Measurements from ENCODE around the gene TRIP12. TPM values are rescaled to one million over a fixed set of nuclear protein-coding genes. Genes with fewer than 3 reads are reported as not detected.
A peak's percentile ranks its signal among the peaks of the same experiment; 100 is the strongest.

The TRIP12 gene
- polyA plus RNA-seq, 1 of the 3 experiments (the other 2 are of a cell fraction): 30.3 TPM

- no peak for TF ChIP-seq USF2 (IDR thresholded peaks at IDR 0.05; ENCODE audit: borderline replicate concordance, low read depth, low read length)
- TF ChIP-seq TCF12 (IDR thresholded peaks at IDR 0.05): no peak
- TF ChIP-seq, protein P1, sequence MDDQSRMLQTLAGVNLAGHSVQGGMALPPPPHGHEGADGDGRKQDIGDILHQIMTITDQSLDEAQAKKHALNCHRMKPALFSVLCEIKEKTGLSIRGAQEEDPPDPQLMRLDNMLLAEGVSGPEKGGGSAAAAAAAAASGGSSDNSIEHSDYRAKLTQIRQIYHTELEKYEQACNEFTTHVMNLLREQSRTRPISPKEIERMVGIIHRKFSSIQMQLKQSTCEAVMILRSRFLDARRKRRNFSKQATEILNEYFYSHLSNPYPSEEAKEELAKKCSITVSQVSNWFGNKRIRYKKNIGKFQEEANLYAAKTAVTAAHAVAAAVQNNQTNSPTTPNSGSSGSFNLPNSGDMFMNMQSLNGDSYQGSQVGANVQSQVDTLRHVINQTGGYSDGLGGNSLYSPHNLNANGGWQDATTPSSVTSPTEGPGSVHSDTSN (IDR thresholded peaks at IDR 0.05): no peak
- TF ChIP-seq ZBTB33 (IDR thresholded peaks at IDR 0.05; ENCODE audit: borderline replicate concordance, low read depth): no peak
- TF ChIP-seq CHD2 (IDR thresholded peaks at IDR 0.05; ENCODE audit: low read length, partially characterized antibody): no peak
- TF ChIP-seq TEAD4 (IDR thresholded peaks at IDR 0.05; ENCODE audit: borderline replicate concordance, insufficient read depth): 0 out of 2 replicates have a peak, but pooled peaks have one; percentile 7
- TF ChIP-seq FOSL2 (IDR thresholded peaks at IDR 0.05; ENCODE audit: borderline replicate concordance, low read depth): no peak
- TF ChIP-seq, protein P2, sequence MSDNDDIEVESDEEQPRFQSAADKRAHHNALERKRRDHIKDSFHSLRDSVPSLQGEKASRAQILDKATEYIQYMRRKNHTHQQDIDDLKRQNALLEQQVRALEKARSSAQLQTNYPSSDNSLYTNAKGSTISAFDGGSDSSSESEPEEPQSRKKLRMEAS (IDR thresholded peaks at IDR 0.05; ENCODE audit: low read depth): peak; percentile 69; the same call in 1 of the 2 replicates
- no peak for TF ChIP-seq FOXJ3 (CRISPR knock-in tag; IDR thresholded peaks at IDR 0.05)
- TF ChIP-seq YY1 (IDR thresholded peaks at IDR 0.05; ENCODE audit: low read depth): no peak
- peak; percentile 81 for TF ChIP-seq MXI1 (IDR thresholded peaks at IDR 0.05; ENCODE audit: low read depth, low read length)
- no peak for TF ChIP-seq REST (IDR thresholded peaks at IDR 0.05; ENCODE audit: low read depth, low read length)
- no peak for TF ChIP-seq RFX5 (IDR thresholded peaks at IDR 0.05; ENCODE audit: low read length)
- TF ChIP-seq GABPA (IDR thresholded peaks at IDR 0.05; ENCODE audit: low read depth): peak; percentile 90
- peak; percentile 80 for TF ChIP-seq ELF1 (IDR thresholded peaks at IDR 0.05)
- no peak for TF ChIP-seq RAD21 (IDR thresholded peaks at IDR 0.05; ENCODE audit: low read length)
- TF ChIP-seq, protein P3, sequence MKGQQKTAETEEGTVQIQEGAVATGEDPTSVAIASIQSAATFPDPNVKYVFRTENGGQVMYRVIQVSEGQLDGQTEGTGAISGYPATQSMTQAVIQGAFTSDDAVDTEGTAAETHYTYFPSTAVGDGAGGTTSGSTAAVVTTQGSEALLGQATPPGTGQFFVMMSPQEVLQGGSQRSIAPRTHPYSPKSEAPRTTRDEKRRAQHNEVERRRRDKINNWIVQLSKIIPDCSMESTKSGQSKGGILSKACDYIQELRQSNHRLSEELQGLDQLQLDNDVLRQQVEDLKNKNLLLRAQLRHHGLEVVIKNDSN (IDR thresholded peaks at IDR 0.05; ENCODE audit: borderline replicate concordance, low read depth): no peak
- peak; percentile 11; the same call in 1 of the 2 replicates for TF ChIP-seq RCOR1 (IDR thresholded peaks at IDR 0.05; ENCODE audit: low read length)
These were observed 513 bp downstream of the TRIP12 start (continued) for GRCh38 chr2:229921101-229921891.

Measured in SK-N-SH (cell line).